H1 (cell line): Measurements from ENCODE around the gene GBP7. TPM values are rescaled to one million over a fixed set of nuclear protein-coding genes. Genes with fewer than 3 reads are reported as not detected.
"Not testable (repeated sequence)": the region's sequence is repeated elsewhere in the genome, so short reads cannot be mapped to it uniquely, and the experiment has no call there.

Experiments used
- CTCF ChIA-PET: fragments of 300-600 bp; sonication (Branson Sonifier 250); formaldehyde crosslinking; loops from one replicate; lab custom pipeline; 2021; ENCODE audit not compliant: partially characterized antibody; lab: Charles Lee
- POLR2A ChIA-PET: fragments of 300-600 bp; sonication (Branson Sonifier 250); formaldehyde crosslinking; loops from one replicate; lab custom pipeline; 2021; ENCODE audit warnings: inconsistent platforms; ENCODE audit not compliant: partially characterized antibody; lab: Charles Lee
- DNase-seq, 2 experiments: peaks; one replicate each; pipeline versions ENCODE4 v3.0.0 to v3.0.0-alpha.2; 2010 to 2022; ENCODE audit warnings: low spot score in 2 of 2, low read depth in 1 of 2, mixed read lengths in 1 of 2
- FAIRE-seq: peaks from 2 replicates; lab custom pipeline; 2011; peaks lifted over from hg19 to GRCh38; lab: Jason Lieb, UNC
- H2AFZ ChIP-seq: 2 replicates; pipeline ENCODE4 v1.8.1; 2012; ENCODE audit warnings: low read length, inconsistent platforms
- H2AK5ac ChIP-seq: 2 replicates; pipeline ENCODE4 v1.6.1; 2013; ENCODE audit warnings: low read depth, low read length
- H2BK120ac ChIP-seq: replicated peaks from 2 replicates; pipeline ENCODE3; 2013; ENCODE audit warnings: low read depth, low read length, inconsistent platforms
- H2BK12ac ChIP-seq: 2 replicates; pipeline ENCODE4 v1.6.1; 2013; ENCODE audit warnings: low read depth, low read length
- H2BK15ac ChIP-seq: 2 replicates; pipeline ENCODE4 v1.6.1; 2013; ENCODE audit warnings: low read length
- H2BK20ac ChIP-seq: 2 replicates; pipeline ENCODE4 v1.6.1; 2013; ENCODE audit warnings: low read length
- H2BK5ac ChIP-seq: 2 replicates; pipeline ENCODE4 v1.6.1; 2013; ENCODE audit warnings: low read depth, low read length
- H3K14ac ChIP-seq: 2 replicates; pipeline ENCODE4 v1.6.1; 2013; ENCODE audit warnings: inconsistent platforms; ENCODE audit not compliant: insufficient read length
- H3K18ac ChIP-seq: 2 replicates; pipeline ENCODE4 v1.6.1; 2013; ENCODE audit warnings: low read length; ENCODE audit errors: extremely low read depth
- H3K23ac ChIP-seq: 2 replicates; pipeline ENCODE4 v1.6.1; 2013; ENCODE audit warnings: inconsistent platforms; ENCODE audit not compliant: insufficient read length
- H3K23me2 ChIP-seq: 2 replicates; pipeline ENCODE4 v1.6.1; 2013; ENCODE audit warnings: low read depth, low read length
- H3K27ac ChIP-seq: 2 replicates; pipeline ENCODE4 v1.6.1; 2011; ENCODE audit warnings: low read depth, low read length, inconsistent platforms
- H3K27me3 ChIP-seq, 4 experiments: replicated peaks in 1 of 4; 1 replicate in 1 of 4; 2 replicates in 3 of 4; pipeline versions ENCODE4 v1.6.1 to v1.8.1; 2011 to 2013; ENCODE audit warnings: low read length in 3 of 4, mild to moderate bottlenecking in 3 of 4, inconsistent platforms in 2 of 4, mixed read lengths in 2 of 4, moderate library complexity in 1 of 4; ENCODE audit not compliant: control insufficient read depth in 3 of 4, insufficient read depth in 3 of 4; ENCODE audit errors: extremely low read depth in 1 of 4
- H3K36me3 ChIP-seq, 4 experiments: 2 replicates each; pipeline versions ENCODE4 v1.6.1 to v1.8.1; 2011 to 2013; ENCODE audit warnings: mild to moderate bottlenecking in 4 of 4, low read length in 3 of 4, moderate library complexity in 2 of 4, control low read depth in 1 of 4, inconsistent platforms in 1 of 4; ENCODE audit not compliant: insufficient read depth in 4 of 4, control insufficient read depth in 2 of 4
- H3K4ac ChIP-seq: replicated peaks from 2 replicates; pipeline ENCODE3; 2013; ENCODE audit warnings: low read length, low read depth, mixed read lengths, inconsistent platforms; ENCODE audit not compliant: insufficient read length
- H3K4me1 ChIP-seq, 4 experiments: replicated peaks in 1 of 4; 1 replicate in 1 of 4; 2 replicates in 3 of 4; pipeline versions ENCODE4 v1.6.1 to v1.8.1; 2011 to 2013; ENCODE audit warnings: low read length in 3 of 4, inconsistent platforms in 2 of 4, mixed read lengths in 1 of 4; ENCODE audit not compliant: insufficient read depth in 4 of 4, control insufficient read depth in 3 of 4
- H3K4me2 ChIP-seq, 2 experiments: 2 replicates each; pipeline versions ENCODE4 v1.6.1 to v1.8.1; 2011 to 2013; ENCODE audit warnings: low read depth in 2 of 2, low read length in 2 of 2, control low read depth in 1 of 2, inconsistent platforms in 1 of 2, mild to moderate bottlenecking in 1 of 2; ENCODE audit not compliant: insufficient read depth in 1 of 2
- H3K4me3 ChIP-seq, 4 experiments: fragments of 200-600, 300-600 bp in 1 of 4; sonication (generic), shearing (Covaris generic), sonication (Bioruptor Twin) in 1 of 4; 2 replicates each; pipeline versions ENCODE4 v1.5.1 to v1.8.1; 2011 to 2016; ENCODE audit warnings: low read length in 4 of 4, low read depth in 3 of 4, control low read depth in 2 of 4, inconsistent platforms in 2 of 4, mild to moderate bottlenecking in 2 of 4, mixed read lengths in 1 of 4, moderate library complexity in 1 of 4; ENCODE audit not compliant: insufficient read depth in 2 of 4; ENCODE audit errors: extremely low read depth in 1 of 4
- H3K56ac ChIP-seq: replicated peaks from 2 replicates; pipeline ENCODE3; 2013; ENCODE audit warnings: low read depth, mild to moderate bottlenecking, mixed read lengths, low read length, inconsistent platforms; ENCODE audit not compliant: insufficient read length
- H3K79me1 ChIP-seq: 2 replicates; pipeline ENCODE4 v1.6.1; 2013; ENCODE audit warnings: low read depth, low read length, control low read depth
- H3K79me2 ChIP-seq, 2 experiments: 2 replicates each; pipeline versions ENCODE4 v1.6.1 to v1.8.1; 2012 to 2013; ENCODE audit warnings: low read length in 2 of 2, mild to moderate bottlenecking in 2 of 2, inconsistent platforms in 1 of 2; ENCODE audit not compliant: insufficient read depth in 2 of 2, control insufficient read depth in 1 of 2
- H3K9ac ChIP-seq, 4 experiments: replicated peaks in 1 of 4; 1 replicate in 1 of 4; 2 replicates in 3 of 4; pipeline versions ENCODE4 v1.6.1 to v1.8.1; 2011 to 2013; ENCODE audit warnings: low read depth in 3 of 4, low read length in 3 of 4, control low read depth in 2 of 4, mild to moderate bottlenecking in 2 of 4, moderate library complexity in 2 of 4, inconsistent platforms in 1 of 4; ENCODE audit errors: extremely low read depth in 1 of 4
- H3K9me3 ChIP-seq, 2 experiments: 2 replicates each; pipeline versions ENCODE4 v1.6.1 to v1.8.1; 2012 to 2013; ENCODE audit warnings: mild to moderate bottlenecking in 2 of 2, moderate library complexity in 2 of 2, control low read depth in 1 of 2, inconsistent platforms in 1 of 2, low read depth in 1 of 2, low read length in 1 of 2, mixed read lengths in 1 of 2; ENCODE audit not compliant: insufficient read depth in 2 of 2
- H4K20me1 ChIP-seq, 2 experiments: replicated peaks in 1 of 2; 2 replicates each; pipeline versions ENCODE3 to v1.8.1; 2011 to 2013; ENCODE audit warnings: inconsistent platforms in 2 of 2, low read length in 2 of 2, mild to moderate bottlenecking in 1 of 2; ENCODE audit not compliant: insufficient read depth in 2 of 2, control insufficient read depth in 1 of 2
- H4K5ac ChIP-seq: 2 replicates; pipeline ENCODE4 v1.6.1; 2013; ENCODE audit warnings: low read length, low read depth, mixed read lengths, inconsistent platforms; ENCODE audit not compliant: insufficient read length
- H4K8ac ChIP-seq: 2 replicates; pipeline ENCODE4 v1.8.0; 2013; ENCODE audit warnings: mild to moderate bottlenecking, moderate library complexity, low read length, inconsistent platforms; ENCODE audit not compliant: insufficient read depth; ENCODE audit errors: extremely low read depth
- H4K91ac ChIP-seq: replicated peaks from 2 replicates; pipeline ENCODE3; 2013; ENCODE audit warnings: low read length, mixed read lengths, inconsistent platforms; ENCODE audit not compliant: insufficient read length
- WGBS, 2 experiments: shearing (Covaris generic) in 1 of 2; methylation state at CpG; one replicate each; pipeline versions ENCODE4 v1.1.6 to v1.1.7; 2013 to 2015; ENCODE audit warnings: low lambda C conversion rate in 2 of 2, mixed read lengths in 2 of 2, inconsistent platforms in 1 of 2, low coverage in 1 of 2, missing lambda C conversion rate in 1 of 2; ENCODE audit not compliant: insufficient replicate concordance in 2 of 2, insufficient coverage in 1 of 2, insufficient read length in 1 of 2; ENCODE audit errors: extremely low coverage in 1 of 2, missing lambda C conversion rate in 1 of 2; 5-methylcytosine and 5-hydroxymethylcytosine counted together
- polyA plus RNA-seq, 7 experiments: library from polyadenylated mRNA; depleted of rRNA in 3 of 7; stranded (reverse) in 5 of 7; unstranded in 2 of 7; fragments of >200 nt in 5 of 7; fragments of 200-250 nt in 2 of 7; gene quantifications; 1 replicate in 5 of 7; 2 replicates in 1 of 7; 4 replicates in 1 of 7; pipeline versions ENCODE4 v1.2.1 to v1.2.3, GENCODE V29; 2011 to 2013; ENCODE audit warnings: missing spikeins in 2 of 7, mixed read lengths in 2 of 7
- total RNA-seq: library from RNA; stranded (reverse); fragmentation: NEBNext Ultra II Directional; extraction: Animal tissue kit (Norgen Biotek cat#: 25700); gene quantifications from 2 replicates; pipeline ENCODE4 v1.2.1, GENCODE V29; 2021

The GBP7 gene
- total and polyA plus RNA-seq, 2 of the 8 experiments (the other 6 are each of a cell fraction or from before 2014, with no cell fraction given), result not detected

DNA sequence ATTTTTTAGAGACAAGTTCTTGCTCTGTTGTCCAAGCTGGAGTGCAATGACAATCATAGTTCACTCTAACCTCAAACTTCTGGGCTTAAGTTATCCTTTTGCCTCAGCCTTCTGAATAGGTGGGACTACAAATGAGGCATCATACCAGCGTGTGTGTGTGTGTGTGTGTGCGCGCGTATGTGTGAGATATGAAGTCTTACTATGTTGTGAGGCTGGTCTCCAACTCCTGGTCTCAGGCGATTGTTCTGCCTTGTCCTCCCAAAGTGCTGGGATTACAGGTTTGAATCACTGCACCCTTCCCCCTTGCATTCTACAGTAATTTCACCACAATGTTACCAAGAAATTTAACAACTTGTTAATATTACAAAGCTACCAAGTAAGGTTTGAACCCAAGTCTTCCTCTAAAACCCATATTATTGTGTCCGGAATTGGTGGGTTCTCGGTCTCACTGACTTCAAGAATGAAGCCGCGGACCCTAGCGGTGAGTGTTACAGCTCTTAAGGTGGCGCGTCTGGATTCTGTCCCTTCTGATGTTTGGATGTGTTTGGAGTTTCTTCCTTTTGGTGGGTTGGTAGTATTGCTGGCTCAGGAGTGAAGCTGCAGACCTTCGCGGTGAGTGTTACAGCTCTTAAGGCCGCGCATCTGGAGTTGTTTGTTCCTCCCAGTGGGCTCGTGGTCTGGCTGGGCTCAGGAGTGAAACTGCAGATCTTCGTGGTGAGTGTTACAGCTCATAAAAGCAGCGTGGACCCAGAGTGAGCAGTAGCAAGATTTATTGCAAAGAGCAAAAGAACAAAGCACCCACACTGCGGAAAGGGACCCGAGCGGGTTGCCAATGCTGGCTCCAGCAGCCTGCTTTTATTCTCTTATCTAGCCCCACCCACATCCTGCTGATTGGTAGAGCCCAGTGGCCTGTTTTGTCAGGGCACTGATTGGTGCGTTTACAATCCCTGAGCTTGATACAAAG lies 48.9 kb downstream of the GBP7 start:
- not testable (repeated sequence) for H2BK5ac ChIP-seq, H2BK15ac ChIP-seq, H4K5ac ChIP-seq, H3K14ac ChIP-seq, H3K4ac ChIP-seq, H2BK20ac ChIP-seq, H3K27ac ChIP-seq, H3K79me1 ChIP-seq, H3K27me3 ChIP-seq, H3K79me2 ChIP-seq, H3K4me2 ChIP-seq, H4K20me1 ChIP-seq, H3K18ac ChIP-seq, DNase-seq, H4K8ac ChIP-seq, H3K9me3 ChIP-seq, H2AK5ac ChIP-seq, H2BK120ac ChIP-seq, H2AFZ ChIP-seq, H3K36me3 ChIP-seq, H2BK12ac ChIP-seq, H3K23ac ChIP-seq, FAIRE-seq, H3K4me3 ChIP-seq, H3K9ac ChIP-seq, H3K56ac ChIP-seq, H4K91ac ChIP-seq, H3K4me1 ChIP-seq, H3K23me2 ChIP-seq
- ChIA-PET CTCF (interaction anchor here (0.6 to 1.2 kb wide), 4 partner anchors 10 to 1745 kb away, joined by 3 to 4 read pairs (median 3); no protein-coding TSS in a partner anchor), POLR2A (interaction anchor here (0.6 kb wide), 1 partner anchor 716 kb away, joined by 3 read pairs; no protein-coding TSS in a partner anchor)
- WGBS, 2 experiments, result 84% methylated on average over 23 of the region's 23 CpGs; no CpG with 5 or more reads in 1 of the 2 experiments
